Smooth muscle cell (in vitro differentiated cells): Measurements from ENCODE around the gene METTL22. TPM values are rescaled to one million over a fixed set of nuclear protein-coding genes. Genes with fewer than 3 reads are reported as not detected.

Experiments used
- DNase-seq: peaks from one replicate; lab custom pipeline; 2025; ENCODE audit not compliant: unreplicated experiment; lab: John Stamatoyannopoulos, UW
- H2AFZ ChIP-seq: fragments of 200-600 bp; sonication (generic); 2 replicates; pipeline ENCODE4 v1.6.0; 2016; ENCODE audit warnings: antibody characterized with exemption, low read depth, mild to moderate bottlenecking
- H3F3A ChIP-seq: fragments of 200-600 bp; sonication (generic); 2 replicates; pipeline ENCODE4 v1.6.0; 2017; ENCODE audit warnings: antibody characterized with exemption, low read depth
- H3K27ac ChIP-seq: fragments of 200-600 bp; sonication (generic); 2 replicates; pipeline ENCODE4 v1.5.1; 2016; ENCODE audit warnings: low read depth, mild to moderate bottlenecking
- H3K27me3 ChIP-seq: fragments of 200-600 bp; sonication (generic); 2 replicates; pipeline ENCODE4 v1.6.1; 2016; ENCODE audit warnings: low read depth, mild to moderate bottlenecking
- H3K36me3 ChIP-seq: fragments of 200-600 bp; sonication (generic); 2 replicates; pipeline ENCODE4 v1.5.1; 2016; ENCODE audit warnings: low read depth
- H3K4me1 ChIP-seq: fragments of 200-600 bp; sonication (generic); 2 replicates; pipeline ENCODE4 v1.5.1; 2016; ENCODE audit warnings: low read depth
- H3K4me2 ChIP-seq: fragments of 200-600 bp; sonication (generic); 2 replicates; pipeline ENCODE4 v1.6.0; 2016; ENCODE audit warnings: mild to moderate bottlenecking
- H3K4me3 ChIP-seq: fragments of 200-600 bp; sonication (generic); 2 replicates; pipeline ENCODE4 v1.5.1; 2016; ENCODE audit warnings: mild to moderate bottlenecking
- H3K79me2 ChIP-seq: fragments of 200-600 bp; sonication (generic); 2 replicates; pipeline ENCODE4 v1.6.0; 2016; ENCODE audit warnings: low read depth, mild to moderate bottlenecking
- H3K9ac ChIP-seq: fragments of 200-600 bp; sonication (generic); 2 replicates; pipeline ENCODE4 v1.6.0; 2016; ENCODE audit warnings: low read depth
- H3K9me3 ChIP-seq: fragments of 200-600 bp; sonication (generic); replicated peaks from 2 replicates; pipeline ENCODE4 v1.5.1; 2016; ENCODE audit warnings: low read depth
- H4K20me1 ChIP-seq: fragments of 200-600 bp; sonication (generic); 2 replicates; pipeline ENCODE4 v1.6.0; 2016; ENCODE audit warnings: low read depth
- WGBS: methylation state at CpG from one replicate; pipeline ENCODE4 v1.1.7; 2016; ENCODE audit warnings: low lambda C conversion rate; 5-methylcytosine and 5-hydroxymethylcytosine counted together
- polyA plus RNA-seq: library from polyadenylated mRNA; unstranded; fragments of >200 nt; fragmentation: Nextera tagmentation; extraction: Ambion mirVana; gene quantifications from 2 replicates; pipeline ENCODE4 v1.2.1, GENCODE V29; 2016
- small RNA-seq: library from RNA; depleted of rRNA; stranded (forward); fragments of <200 nt; gene quantifications from one replicate; pipeline ENCODE3, GENCODE V24; 2014
- total RNA-seq: library from RNA; depleted of rRNA; stranded (reverse); fragments of >200 nt; gene quantifications from 2 replicates; pipeline ENCODE4 v1.2.3, GENCODE V29; 2014
- TF ChIP-seq, protein P1 (sequence below): fragments of 200-600 bp; sonication (generic); IDR thresholded peaks from 2 replicates; pipeline ENCODE4 v1.5.1; 2017; ENCODE audit warnings: borderline replicate concordance, mild to moderate bottlenecking, antibody characterized with exemption; ENCODE audit not compliant: insufficient read depth, poor library complexity, severe bottlenecking

Gene METTL22
- total and polyA plus RNA-seq, 2 experiments from 2014 or later: 19.2 to 37.4 TPM

DNA sequence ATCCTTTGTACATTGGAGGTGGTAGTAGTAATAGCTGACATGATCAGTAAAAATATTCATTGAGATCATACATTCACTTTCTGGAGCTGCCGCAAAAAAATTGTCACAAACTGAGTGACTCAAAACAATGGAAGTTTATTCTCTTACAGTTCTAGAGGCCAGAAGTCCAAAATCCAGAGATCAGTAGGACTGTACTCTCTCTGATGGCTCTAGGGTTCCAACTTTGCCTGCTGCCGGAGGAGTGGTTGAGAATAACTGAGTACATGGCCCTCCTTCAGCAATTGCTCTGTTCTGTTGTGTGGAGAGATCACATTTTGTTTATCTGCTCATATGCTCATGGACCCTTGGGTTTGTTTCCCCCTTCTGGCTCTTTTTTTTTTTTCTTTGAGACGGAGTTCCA, 76.5 kb downstream of the METTL22 start:
- H3K9ac ChIP-seq: no peak overlapping the region
- DNase-seq: no peak
- no peaks in the 10 kb centered on the region for H3F3A ChIP-seq
- no peaks in the 10 kb centered on the region for H3K4me1 ChIP-seq
- peaks cover 5% of the 10 kb centered on the region for H4K20me1 ChIP-seq
- no peaks in the 10 kb centered on the region for H3K9me3 ChIP-seq
- TF ChIP-seq, protein P1, sequence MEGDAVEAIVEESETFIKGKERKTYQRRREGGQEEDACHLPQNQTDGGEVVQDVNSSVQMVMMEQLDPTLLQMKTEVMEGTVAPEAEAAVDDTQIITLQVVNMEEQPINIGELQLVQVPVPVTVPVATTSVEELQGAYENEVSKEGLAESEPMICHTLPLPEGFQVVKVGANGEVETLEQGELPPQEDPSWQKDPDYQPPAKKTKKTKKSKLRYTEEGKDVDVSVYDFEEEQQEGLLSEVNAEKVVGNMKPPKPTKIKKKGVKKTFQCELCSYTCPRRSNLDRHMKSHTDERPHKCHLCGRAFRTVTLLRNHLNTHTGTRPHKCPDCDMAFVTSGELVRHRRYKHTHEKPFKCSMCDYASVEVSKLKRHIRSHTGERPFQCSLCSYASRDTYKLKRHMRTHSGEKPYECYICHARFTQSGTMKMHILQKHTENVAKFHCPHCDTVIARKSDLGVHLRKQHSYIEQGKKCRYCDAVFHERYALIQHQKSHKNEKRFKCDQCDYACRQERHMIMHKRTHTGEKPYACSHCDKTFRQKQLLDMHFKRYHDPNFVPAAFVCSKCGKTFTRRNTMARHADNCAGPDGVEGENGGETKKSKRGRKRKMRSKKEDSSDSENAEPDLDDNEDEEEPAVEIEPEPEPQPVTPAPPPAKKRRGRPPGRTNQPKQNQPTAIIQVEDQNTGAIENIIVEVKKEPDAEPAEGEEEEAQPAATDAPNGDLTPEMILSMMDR: no peak
- no peak overlapping the region for H2AFZ ChIP-seq
- no peaks in the 10 kb centered on the region for H3K36me3 ChIP-seq
- H3K27ac ChIP-seq: no peak overlapping the region
- H3K4me3 ChIP-seq: no peak overlapping the region
- WGBS: 31% methylated on average over 3 of the region's 3 CpGs
- H3K4me2 ChIP-seq: no peak overlapping the region
- no peaks in the 10 kb centered on the region for H3K79me2 ChIP-seq
- no peaks in the 10 kb centered on the region for H3K27me3 ChIP-seq

Small RNA genes lying within 50 kb of the gene (small RNA-seq; reads per million reads assigned to genes)
- gene RN7SL743P: 0.13 reads per million

Other genes starting within 250 kb of the METTL22 start
- not detected in 2 replicates for gene TMEM114, start 31.2 kb upstream of the METTL22 start, total RNA-seq
- gene TMEM114, start 31.2 kb upstream of the METTL22 start, polyA plus RNA-seq: not detected in 2 replicates
- gene ABAT, start 52.9 kb downstream of the METTL22 start, total RNA-seq: 9.2 and 11.9 TPM in 2 replicates
- gene ABAT, start 52.9 kb downstream of the METTL22 start, polyA plus RNA-seq: 10.6 and 11.3 TPM in 2 replicates
- gene TMEM186, start 175.9 kb downstream of the METTL22 start, total RNA-seq: 1.1 and 1.3 TPM in 2 replicates
- gene TMEM186, start 175.9 kb downstream of the METTL22 start, polyA plus RNA-seq: 9.7 and 10.6 TPM in 2 replicates
- gene PMM2, start 176.1 kb downstream of the METTL22 start, total RNA-seq: 31.4 and 47.5 TPM in 2 replicates
- 33.5 and 40.6 TPM in 2 replicates for gene PMM2, start 176.1 kb downstream of the METTL22 start, polyA plus RNA-seq
- gene CARHSP1, start 247.3 kb downstream of the METTL22 start, total RNA-seq: 62.6 and 74.1 TPM in 2 replicates
- gene CARHSP1, start 247.3 kb downstream of the METTL22 start, polyA plus RNA-seq: 94.0 and 118 TPM in 2 replicates